Anterior cingulate cortex (tissue), 58 donors: ENCODE measurements around the gene LSMEM2.
"Not testable (repeated sequence)": the region's sequence is repeated elsewhere in the genome, so short reads cannot be mapped to it uniquely, and the experiment has no call there.

Experiments used
- DNase-seq, 58 donors: peaks; one replicate each; lab custom pipeline; 2025; lab: John Stamatoyannopoulos, UW

The LSMEM2 gene

GRCh38 chr3:50278880-50279224 is at the start of gene LSMEM2:
TSS of gene LSMEM2 (plus strand) at chr3:50279087. CDS start at chr3:50279114, 27 bp downstream.
- DNase-seq = peak in 15 of 58 donors; percentile 16 to 71 (median 52)

- DNase-seq = no peak
These were observed 49.4 kb upstream of the LSMEM2 start for GRCh38 chr3:50229490-50229889.

- peak in 3 of 58 donors; percentile 10 to 43 (median 25) for DNase-seq
These were observed 48.6 kb upstream of the LSMEM2 start for GRCh38 chr3:50230104-50230793.

GRCh38 chr3:50230794-50231125 is 48.1 kb upstream of the LSMEM2 start:
- DNase-seq = no peak

GRCh38 chr3:50231581-50231980 is 47.3 kb upstream of the LSMEM2 start:
- no peak for DNase-seq

GRCh38 chr3:50232303-50232702 is 46.6 kb upstream of the LSMEM2 start:
- no peak for DNase-seq

GRCh38 chr3:50233176-50233575 is 45.7 kb upstream of the LSMEM2 start:
- no peak for DNase-seq

- peak; percentile 78 to 100 (median 99) for DNase-seq
These were observed 43.0 kb upstream of the LSMEM2 start, which contains the start of gene GNAI2 for GRCh38 chr3:50235716-50236483. TSS of gene GNAI2 (plus strand) at chr3:50236204. CDS start at chr3:50236336, 132 bp downstream.

GRCh38 chr3:50236484-50237132 is 42.3 kb upstream of the LSMEM2 start:
- no peak for DNase-seq

- DNase-seq = peak in 6 of 58 donors; percentile 10 to 42 (median 26)
These were observed 41.7 kb upstream of the LSMEM2 start for GRCh38 chr3:50237133-50237651.

GRCh38 chr3:50237754-50238548 is 40.9 kb upstream of the LSMEM2 start:
- DNase-seq = peak in 56 of 58 donors; percentile 7 to 81 (median 62)

GRCh38 chr3:50238549-50239026 is 40.3 kb upstream of the LSMEM2 start:
- peak in 50 of 58 donors; percentile 16 to 84 (median 56) for DNase-seq

- DNase-seq = no peak
These were observed 39.2 kb upstream of the LSMEM2 start for GRCh38 chr3:50239649-50240048.

GRCh38 chr3:50241163-50241562 is 37.7 kb upstream of the LSMEM2 start:
- DNase-seq = no peak

- DNase-seq = no peak
These were observed 37.0 kb upstream of the LSMEM2 start for GRCh38 chr3:50241713-50242380.

- DNase-seq = no peak
These were observed 36.5 kb upstream of the LSMEM2 start for GRCh38 chr3:50242381-50242770.

GRCh38 chr3:50242851-50243542 is 35.9 kb upstream of the LSMEM2 start:
- peak in 22 of 58 donors; percentile 16 to 63 (median 36) for DNase-seq

GRCh38 chr3:50243543-50243895 is 35.4 kb upstream of the LSMEM2 start:
- DNase-seq = no peak

GRCh38 chr3:50244813-50245212 is 34.1 kb upstream of the LSMEM2 start:
- DNase-seq = not testable (repeated sequence)
